ENCODE results near the gene SHLD1.
A peak's percentile ranks its signal among the peaks of the same experiment; 100 is the strongest.

Gene SHLD1

DNA sequence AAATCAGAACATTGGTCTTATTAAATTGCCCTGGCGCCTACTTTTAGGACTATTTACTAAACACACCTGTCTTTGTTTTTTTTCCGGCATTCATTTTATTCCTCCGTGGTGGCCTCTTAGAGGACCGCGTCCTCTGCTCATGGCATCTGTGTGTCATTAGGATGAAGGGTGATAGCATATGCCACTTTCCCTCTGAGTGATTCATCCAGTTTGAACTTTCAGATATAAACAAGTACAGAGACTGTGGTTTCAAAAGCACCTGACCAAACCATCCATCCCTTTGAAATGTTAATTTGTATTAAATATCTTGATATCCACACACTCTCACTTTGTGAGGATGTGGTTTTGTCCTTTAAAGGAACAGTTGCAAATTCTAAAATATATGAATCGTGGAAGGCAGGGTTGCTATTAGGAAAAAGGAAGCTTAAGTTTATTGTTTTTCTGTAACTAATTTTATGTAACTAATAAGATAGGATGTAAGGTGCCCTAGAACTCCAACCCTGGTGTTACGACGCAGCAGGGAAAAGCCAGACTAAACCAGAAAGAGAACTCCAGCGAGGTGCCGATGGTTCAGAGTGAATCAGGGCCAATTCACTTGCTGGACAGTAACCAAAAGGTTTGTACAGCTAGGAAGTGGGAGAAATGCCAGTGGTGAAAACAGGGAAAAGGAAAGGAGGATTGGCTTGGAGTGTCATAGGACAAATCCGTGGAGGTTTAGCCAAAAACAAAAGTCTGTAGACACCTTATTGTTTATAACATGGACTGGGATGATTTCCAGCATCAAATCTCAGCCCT is 98.7 kb downstream of the SHLD1 start:
- DNase-seq: no peak
- ATAC-seq: peak; percentile 38

DNA sequence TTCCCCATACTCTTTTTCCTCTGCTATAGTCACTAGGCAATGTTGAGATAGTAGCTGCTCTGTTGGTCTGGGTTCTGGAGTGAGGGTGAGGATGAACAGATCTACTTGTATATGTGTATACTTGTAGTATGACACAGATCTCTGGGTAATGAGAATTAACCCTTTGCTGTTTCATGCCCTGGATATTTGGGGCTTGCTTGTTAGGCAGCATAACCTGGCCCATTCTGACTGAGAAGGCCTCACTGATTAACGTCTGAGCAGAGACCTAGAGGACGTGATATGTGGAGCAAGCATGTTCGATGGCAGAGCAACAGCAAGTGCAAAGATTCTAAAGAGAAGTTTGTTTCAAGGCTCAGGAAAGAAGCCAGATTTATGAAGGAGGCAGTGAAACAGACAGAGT is 105.7 kb downstream of the SHLD1 start:
- no peak for ATAC-seq
- no peak for DNase-seq

DNA sequence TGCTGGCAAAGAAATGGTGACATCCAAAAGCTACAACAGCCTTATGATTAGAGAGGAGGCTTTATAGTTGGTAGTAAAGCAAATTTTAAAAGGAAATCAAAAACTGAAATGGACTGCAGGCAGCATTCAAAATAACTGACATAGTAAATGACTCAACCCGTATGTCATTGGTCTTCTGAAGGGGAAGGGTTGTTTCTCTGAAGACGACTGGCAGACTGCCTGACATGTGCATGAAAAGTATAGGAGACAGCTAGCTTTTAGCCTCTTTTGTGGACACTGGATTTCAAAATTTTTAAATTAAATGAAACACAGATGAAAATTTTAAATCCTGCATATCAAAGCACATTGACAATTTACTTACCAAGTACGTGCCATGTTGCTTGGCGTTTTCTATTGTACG is 109.4 kb downstream of the SHLD1 start:
- no peak for DNase-seq
- ATAC-seq: no peak

DNA sequence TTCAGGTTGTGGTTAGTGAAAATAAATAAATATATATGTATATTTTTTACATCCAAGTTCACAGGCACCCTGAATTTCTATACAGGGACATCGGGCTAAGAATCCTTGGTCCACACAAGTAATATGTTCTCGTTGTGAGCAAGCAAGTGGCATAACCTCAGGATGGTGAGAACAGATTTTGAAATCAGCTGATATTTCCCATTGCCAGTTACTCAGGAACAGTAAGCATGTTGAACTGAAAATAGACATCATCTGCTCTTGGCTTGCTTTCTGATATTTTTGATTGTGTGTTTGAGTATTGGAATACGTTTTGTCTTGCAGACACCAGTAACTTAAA is 112.5 kb downstream of the SHLD1 start:
- ATAC-seq (no peak), DNase-seq (no peak)

DNA sequence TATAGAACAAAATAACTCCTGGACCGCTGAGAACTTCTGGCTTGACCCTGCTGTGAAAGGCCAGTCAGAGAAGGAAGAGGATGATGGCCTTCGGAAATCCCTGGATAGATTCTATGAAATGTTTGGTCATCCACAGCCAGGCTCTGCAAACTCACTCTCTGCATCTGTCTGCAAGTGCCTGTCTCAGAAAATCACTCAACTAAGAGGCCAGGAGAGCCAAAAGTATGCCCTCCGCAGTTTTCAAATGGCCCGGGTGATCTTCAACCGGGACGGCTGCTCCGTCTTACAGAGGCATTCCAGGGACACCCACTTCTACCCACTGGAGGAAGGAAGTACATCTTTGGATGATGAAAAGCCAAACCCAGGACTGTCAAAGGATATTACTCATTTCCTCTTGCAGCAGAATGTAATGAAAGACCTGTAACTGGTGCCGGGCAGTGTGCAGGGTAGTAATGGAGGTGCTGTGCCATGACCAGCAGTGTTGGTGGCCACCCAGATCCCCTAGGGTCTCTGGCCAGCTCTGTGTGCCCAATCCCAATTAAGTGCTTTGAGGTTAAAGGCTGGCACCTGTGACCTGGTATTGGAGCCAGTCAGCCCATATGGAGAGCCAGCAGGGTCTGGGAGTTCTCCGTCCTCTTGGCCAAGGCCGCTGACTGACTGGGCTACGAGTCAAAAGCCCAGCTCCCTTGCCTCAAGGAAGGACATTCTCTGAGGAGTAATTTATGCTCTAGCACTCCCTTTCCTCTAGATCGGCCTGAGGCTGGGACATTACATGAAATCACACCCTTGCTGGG is 113.0 kb downstream of the SHLD1 start:
- no peak for DNase-seq
- no peak for ATAC-seq

DNA sequence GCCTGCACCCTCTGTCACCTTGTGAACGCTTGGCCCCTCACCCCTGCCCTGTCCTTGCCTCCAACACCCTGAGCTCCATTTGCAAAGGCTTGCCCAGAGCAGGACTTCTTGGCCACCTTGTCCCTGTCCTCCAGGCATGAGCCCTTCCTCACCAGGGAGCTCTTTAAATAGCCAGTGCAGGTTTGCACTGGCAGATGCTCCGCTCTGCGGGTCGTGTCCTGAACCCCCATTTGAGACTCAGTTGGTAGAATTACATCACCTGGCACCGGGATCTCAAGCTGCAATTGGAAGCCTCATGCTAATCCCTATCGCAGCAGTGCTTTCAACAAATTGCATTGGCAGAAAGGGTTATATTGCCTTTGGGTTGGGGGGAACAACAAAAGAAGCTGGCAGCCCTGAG is 114.2 kb downstream of the SHLD1 start:
- ATAC-seq (no peak), DNase-seq (no peak)

DNA sequence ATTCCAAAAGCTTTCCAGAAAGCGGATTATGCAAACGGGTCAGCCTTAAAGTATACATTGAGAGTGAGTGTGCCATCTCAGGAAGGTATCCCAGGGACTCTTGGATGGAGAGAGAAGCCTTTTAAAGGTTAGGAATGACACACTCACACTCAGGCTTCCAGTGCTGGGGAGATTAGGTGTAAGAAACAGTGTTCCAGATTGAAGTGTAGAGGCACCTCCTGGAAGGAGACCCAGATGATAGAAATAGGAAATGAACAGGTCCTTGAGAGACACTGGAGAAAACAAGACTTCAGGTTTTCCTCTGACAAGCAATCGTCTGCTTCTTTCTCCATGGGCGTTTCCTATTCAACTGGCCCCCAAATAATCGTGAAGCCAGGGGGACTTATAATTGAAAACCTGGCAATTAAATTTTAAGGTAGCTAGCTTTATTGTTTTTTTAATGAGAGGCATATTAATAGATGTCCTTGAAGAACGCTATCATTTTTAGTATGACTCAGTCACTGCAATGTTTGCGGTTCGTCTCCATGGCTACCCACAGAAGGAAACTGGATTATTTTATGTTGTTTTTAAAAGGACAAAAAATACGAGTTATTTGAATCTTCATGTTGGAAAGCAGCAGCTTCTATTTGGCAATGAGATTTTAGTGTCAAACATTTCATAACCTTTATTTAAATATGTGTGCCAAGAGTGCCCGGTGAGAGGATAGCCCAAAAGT is 114.8 kb downstream of the SHLD1 start:
- no peak for ATAC-seq

DNA sequence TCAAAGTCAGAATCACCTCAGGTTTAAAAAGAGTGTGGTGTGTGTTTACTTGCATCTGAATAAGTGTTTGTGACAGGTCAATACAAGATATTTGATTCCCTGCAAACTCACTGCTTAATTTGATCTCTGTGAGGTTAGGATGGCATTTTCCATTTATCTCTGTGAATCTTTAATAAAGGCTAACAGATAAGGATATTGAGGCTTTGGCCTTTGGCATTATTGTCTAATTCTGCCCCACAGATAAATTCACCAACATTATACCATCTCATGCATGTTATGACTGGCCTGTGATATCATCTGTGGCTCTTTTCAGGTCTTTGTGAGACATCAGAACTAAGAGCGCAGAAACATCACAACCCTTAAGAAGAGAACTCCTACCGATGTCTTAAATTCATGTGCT is 115.4 kb downstream of the SHLD1 start:
- ATAC-seq (no peak), DNase-seq (no peak)

More for the DNA sequence above, 114.8 kb downstream of the SHLD1 start:
- DNase-seq: no peak

DNA sequence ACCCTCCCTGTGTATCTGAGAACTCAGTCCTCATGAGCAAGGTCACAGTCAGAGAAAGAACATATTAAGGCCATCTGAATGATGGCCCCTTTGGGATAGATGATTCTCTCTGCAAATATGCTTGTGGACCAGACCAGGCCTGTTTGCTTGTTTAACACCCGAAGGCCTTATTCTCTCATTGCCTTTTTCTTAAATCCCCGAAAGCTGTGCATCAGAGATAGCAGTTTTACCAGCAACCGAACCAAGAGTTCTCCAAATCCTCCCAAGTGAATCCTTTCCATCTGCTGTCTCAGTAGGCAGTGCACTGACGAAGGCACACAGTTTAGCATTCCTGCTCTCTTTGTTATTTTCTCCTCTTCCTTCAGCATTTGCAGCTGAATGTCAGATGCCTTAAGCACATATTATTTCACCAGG is 120.4 kb downstream of the SHLD1 start:
- ATAC-seq: no peak
- no peak for DNase-seq

DNA sequence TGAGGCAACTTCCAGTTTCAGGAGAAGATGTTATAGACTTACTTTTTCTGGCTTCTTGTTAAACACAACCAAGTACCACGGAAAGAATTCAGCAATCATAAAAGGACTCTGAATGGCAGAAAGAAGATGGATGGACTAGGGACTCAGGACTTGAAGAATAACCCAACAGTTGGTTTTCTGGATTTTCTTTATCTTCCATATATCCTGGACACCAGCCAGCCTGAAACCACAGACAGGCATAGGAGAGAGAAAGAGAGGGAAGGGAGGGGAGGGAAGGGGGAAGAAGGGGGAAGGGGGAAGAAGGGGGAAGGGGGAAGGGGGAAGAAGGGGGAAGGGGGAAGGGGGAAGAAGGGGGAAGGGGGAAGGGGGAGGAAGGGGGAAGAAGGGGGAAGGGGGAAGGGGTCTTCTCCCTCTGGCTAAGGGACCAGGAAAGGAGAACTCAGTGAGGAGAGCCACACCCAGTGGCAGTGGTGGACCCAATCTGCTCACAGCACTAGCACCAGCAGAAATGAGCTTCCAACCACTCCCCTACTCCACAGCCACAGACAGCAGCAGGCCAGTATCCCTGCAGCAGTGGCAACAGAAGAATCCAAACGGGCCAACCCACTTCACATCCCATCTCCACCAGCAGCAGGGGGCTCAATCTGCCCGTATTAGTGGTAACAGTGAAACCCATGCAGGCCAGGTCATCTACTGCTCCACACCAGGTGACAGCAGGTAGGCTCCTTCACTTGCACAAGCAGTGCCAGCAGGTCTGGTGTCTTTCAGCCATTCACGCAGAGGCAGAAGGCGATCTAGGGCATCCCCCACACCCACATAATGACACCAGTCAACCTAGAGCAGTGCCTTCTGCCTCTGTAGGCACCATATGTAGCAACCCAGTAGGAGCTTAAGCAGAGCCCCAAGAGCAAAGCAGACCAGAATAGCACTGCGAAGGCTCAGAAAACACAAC is 121.5 kb downstream of the SHLD1 start:
- DNase-seq: no peak

DNA sequence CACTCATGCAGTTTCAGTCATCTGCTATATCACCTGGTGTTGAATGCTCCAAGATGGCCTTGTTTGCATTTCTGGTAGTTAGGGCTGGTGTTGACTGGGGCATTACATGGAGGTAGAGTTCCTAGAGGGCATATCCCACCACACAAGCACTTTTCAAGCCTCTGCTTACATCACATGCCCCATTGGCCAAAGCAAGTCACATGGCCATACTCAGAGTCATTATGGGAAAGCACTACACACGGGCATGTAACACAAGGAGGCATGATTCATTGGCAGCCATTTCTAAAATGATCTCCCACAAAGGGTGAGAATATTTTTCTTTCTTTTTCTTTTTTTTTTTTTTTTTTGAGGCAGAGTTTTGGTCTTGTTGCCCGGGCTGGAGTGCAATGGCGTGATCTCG is 126.9 kb downstream of the SHLD1 start:
- ATAC-seq (no peak), DNase-seq (no peak)

More for the DNA sequence above, 121.5 kb downstream of the SHLD1 start:
- no peak for ATAC-seq

DNA sequence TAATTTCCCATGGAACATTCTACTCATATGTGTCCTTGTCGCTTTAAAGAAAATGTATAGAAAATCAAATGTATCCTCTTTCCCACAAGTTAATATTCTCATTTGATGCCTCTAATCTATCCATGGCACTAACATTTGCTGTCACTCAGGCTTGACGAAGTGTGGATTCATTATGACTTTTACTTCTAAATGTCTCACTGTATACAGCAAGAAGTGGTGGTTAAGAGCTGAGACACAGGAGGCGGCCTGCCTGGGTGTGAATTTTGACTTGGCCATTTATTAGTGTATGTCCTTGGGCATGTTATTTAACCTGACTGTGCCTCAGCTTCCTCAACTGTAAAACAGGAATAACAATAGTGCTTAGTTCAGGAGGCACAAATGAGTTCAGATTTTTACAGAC is 130.1 kb downstream of the SHLD1 start:
- ATAC-seq: no peak

DNA sequence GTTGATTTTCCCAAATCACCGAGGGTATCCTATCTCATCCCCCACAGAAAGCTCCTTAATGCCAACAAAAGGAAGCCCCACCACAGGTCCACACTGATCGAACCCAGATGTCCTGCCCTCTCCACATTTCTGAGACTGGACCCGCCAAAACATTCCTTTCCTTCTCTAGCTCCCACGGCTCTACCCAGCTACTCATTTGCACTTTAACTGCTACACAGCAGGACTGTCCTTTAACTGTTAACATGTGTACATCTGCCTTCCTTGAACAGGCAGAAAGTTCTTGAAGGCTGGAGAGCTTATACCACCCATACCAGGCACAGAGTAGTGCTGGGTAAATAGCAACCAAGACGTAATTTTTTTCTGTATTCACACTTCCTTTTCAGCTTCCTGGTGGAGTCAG is 131.5 kb downstream of the SHLD1 start:
- ATAC-seq (no peak), DNase-seq (no peak)

More for the DNA sequence above, 130.1 kb downstream of the SHLD1 start:
- DNase-seq: no peak

DNA sequence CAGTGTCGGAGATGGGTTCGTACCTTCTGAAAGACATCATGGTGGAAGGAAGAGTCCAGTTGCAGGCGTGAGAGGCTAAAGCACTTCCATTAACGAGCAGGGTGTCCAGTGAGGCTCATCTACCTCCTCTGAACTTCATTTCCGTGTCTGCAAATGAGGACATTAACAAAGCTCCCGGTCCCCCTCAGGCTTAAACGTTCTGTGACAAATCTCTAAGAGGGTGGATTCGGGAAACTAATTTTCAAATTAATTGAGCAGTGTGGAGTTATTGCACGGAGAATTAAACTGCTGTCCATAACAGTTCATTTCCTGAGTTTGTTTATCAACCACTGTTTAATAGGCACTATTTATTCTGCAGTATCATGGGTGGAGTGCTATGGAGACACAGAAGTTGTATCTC is 132.0 kb downstream of the SHLD1 start:
- ATAC-seq: no peak
- DNase-seq: no peak

DNA sequence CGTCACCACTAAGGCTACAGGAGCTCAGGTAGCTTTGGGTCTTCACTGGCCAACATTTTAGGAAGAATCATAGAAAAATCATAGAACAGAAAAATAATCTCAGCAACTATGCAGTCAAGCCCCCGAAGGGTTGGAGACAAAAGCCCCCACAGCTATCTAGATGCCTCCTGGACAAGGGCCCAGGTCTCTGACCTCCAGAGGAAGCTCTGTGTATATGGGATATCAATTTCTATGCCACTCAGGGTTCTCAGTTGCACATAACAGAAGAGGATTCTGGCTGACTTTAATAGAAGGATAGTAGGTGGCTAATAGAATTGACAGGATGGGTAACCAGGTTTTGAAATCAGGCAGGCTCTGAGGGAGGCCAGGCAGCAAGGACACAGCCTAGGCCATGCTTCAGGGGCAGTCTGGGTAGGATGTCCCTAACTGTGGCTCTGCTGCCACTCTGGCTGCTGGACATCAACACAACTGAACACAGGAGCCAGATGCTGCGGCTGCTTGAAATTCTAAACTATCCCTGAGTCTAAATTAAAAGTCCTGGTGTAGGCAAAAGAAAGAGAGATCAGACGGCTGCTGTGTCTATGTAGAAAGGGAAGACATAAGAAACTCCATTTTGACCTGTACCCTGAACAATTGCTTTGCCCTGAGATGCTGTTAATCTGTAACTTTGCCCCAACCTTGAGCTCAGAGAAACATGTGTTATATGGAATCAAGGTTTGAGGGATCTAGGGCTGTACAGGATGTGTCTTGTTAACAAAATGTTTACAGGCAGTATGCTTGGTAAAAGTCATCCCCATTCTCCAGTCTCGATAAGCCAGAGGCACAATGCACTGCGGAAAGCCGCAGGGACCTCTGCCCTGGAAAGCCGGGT is 134.5 kb downstream of the SHLD1 start:
- DNase-seq (no peak), ATAC-seq (no peak)

DNA sequence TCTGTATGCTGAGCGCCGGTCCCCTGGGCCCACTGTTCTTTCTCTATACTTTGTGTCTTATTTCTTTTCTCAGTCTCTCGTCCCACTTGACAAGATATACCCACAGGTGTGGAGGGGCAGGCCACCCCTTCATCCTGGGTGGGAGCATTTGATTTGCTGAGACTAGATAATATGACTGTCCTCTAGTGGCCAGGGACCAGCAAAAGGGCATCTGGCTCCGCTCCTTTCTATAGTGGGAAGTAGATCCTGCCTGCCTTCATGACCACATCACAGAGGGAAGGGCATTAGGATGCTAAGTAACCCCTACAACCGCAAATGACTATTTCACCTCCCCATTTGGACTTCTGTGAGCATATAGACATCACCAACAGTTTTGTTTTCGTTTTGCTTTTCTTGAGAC is 135.7 kb downstream of the SHLD1 start:
- DNase-seq (no peak), ATAC-seq (no peak)

DNA sequence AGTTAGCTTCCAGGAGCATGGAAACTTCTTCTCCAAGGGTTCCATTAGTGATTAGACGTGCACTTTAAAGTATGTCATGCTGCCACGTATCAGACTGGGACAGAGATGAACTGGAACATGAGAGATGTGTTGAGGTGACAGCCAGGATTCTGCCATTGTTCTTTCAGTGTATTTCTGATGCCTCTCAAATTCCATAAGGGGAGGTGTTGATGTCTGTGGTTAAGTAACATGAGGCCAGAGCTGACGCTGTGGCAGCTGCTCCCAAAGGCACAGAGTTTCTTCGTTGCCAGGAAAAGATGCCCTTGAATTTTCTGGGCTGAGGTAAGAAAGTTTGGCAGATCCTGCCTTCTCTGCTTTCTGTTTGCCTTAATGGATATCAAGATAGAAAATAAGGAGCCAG is 136.6 kb downstream of the SHLD1 start:
- ATAC-seq: no peak
- DNase-seq: no peak

DNA sequence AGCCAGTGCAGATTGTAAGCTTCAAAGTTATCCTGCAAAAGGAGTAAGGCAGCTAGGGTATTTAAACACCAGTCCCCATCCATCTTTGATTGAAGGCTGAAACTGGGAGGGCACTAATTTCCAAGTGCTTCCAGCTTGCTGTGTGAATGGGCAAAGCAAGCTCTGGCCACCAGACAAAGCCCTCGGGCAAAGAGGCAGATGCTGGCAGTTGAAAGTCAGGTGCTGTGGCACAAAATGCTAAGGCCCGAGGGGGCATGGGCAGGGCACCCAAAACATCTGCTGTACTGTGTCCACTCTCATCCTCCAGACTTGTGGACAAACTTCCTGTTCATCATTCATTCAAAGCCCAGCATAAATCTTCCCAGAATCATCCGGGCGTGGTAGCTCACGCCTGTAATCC is 137.2 kb downstream of the SHLD1 start:
- no peak for ATAC-seq
- no peak for DNase-seq

DNA sequence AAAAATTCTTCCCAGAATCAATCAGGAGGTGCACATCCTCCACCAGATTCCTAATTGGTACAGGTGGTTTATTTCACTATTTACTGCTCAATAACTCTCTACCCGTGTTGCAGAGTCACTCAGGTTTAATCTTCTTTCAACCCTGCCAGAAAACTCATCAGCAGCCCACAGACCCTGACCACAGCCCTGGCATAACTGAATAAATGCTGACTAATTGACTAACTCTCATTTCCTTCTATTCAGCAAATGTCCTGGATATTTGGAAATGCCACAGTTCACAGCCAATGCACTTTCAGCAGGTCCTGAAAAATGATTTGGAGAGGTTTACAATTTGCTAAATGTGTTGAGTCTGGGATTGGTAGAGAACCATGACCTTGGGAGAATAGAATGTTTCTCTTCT is 137.8 kb downstream of the SHLD1 start:
- no peak for ATAC-seq
- DNase-seq: no peak

DNA sequence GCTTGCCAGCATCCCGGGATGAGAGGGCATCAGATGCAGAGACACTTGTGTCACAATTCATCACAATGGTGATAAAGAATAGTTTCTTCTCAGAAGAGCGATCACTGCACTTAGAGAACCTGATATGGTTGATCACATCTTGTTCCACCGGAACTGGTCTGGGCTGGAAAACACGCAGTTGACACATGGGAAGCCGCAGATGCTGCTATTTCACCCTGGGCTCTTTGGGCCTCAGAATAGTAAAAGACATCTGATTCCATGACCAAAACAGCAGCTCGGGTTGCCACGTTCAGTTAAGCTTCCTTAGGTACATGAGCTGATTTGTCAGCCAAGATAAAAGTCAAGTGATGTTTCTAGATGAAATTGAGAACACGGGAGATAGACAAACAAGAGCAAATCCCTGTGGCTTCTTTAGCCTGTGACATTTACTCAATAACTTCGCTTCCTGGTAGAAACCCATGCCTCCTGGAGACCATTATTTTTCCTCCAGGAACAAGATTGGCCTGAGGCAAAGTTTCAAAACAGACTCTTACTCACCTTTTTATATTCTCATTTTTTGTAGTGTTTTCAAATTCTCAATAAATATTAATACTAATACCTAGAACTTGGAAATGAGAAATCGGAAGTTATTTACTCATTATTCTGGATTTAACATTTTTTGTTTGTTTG is 140.7 kb downstream of the SHLD1 start:
- no peak for ATAC-seq
- no peak for DNase-seq
